Mesenchymal stem cell (in vitro differentiated cells and primary cell): Measurements from ENCODE around the gene TNFRSF11A.

ENCODE experiments used
- DNase-seq: peaks from one replicate; pipeline ENCODE4 v3.0.0-alpha.2; 2013
- H2AFZ ChIP-seq: one replicate; pipeline ENCODE4 v1.6.1; 2013; ENCODE audit warnings: low read depth, mild to moderate bottlenecking, control low read depth, inconsistent platforms, low read length, moderate library complexity
- H2AK5ac ChIP-seq: 2 replicates; pipeline ENCODE4 v1.6.1; 2013; ENCODE audit warnings: low read length, moderate library complexity, mild to moderate bottlenecking, inconsistent platforms; ENCODE audit not compliant: severe bottlenecking
- H2BK120ac ChIP-seq: one replicate; pipeline ENCODE4 v1.6.1; 2013; ENCODE audit warnings: low read depth, mild to moderate bottlenecking, inconsistent platforms, low read length, moderate library complexity
- H2BK12ac ChIP-seq, 2 experiments: one replicate each; pipeline ENCODE4 v1.6.1; 2013; ENCODE audit warnings: inconsistent platforms in 2 of 2, low read length in 2 of 2, mild to moderate bottlenecking in 2 of 2, moderate library complexity in 2 of 2, control low read depth in 1 of 2
- H2BK15ac ChIP-seq: one replicate; pipeline ENCODE4 v1.6.1; 2013; ENCODE audit warnings: mild to moderate bottlenecking, low read depth, inconsistent platforms; ENCODE audit not compliant: poor library complexity, severe bottlenecking
- H2BK5ac ChIP-seq: 2 replicates; pipeline ENCODE4 v1.6.1; 2013; ENCODE audit warnings: low read depth, mild to moderate bottlenecking, low read length, control low read depth, inconsistent platforms; ENCODE audit not compliant: poor library complexity, severe bottlenecking
- H3K14ac ChIP-seq, 2 experiments: one replicate each; pipeline ENCODE4 v1.6.1; 2013; ENCODE audit warnings: inconsistent platforms in 2 of 2, low read length in 2 of 2, control low read depth in 1 of 2, mild to moderate bottlenecking in 1 of 2, moderate library complexity in 1 of 2
- H3K18ac ChIP-seq, 2 experiments: one replicate each; pipeline ENCODE4 v1.6.1; 2013; ENCODE audit warnings: inconsistent platforms in 2 of 2, low read length in 2 of 2, control low read depth in 1 of 2, low read depth in 1 of 2, mild to moderate bottlenecking in 1 of 2
- H3K23ac ChIP-seq, 2 experiments: one replicate each; pipeline ENCODE4 v1.6.1; 2013; ENCODE audit warnings: inconsistent platforms in 2 of 2, low read length in 2 of 2, mild to moderate bottlenecking in 2 of 2, moderate library complexity in 2 of 2, control low read depth in 1 of 2
- H3K27ac ChIP-seq: 2 replicates; pipeline ENCODE4 v1.5.1; 2013; ENCODE audit warnings: mild to moderate bottlenecking, moderate library complexity, low read length, control low read depth, inconsistent platforms; ENCODE audit not compliant: poor library complexity, severe bottlenecking
- H3K27me3 ChIP-seq, 2 experiments: 2 replicates each; pipeline versions ENCODE4 v1.6.1 to v1.7.0; 2013; ENCODE audit warnings: low read length in 2 of 2, mild to moderate bottlenecking in 2 of 2, moderate library complexity in 2 of 2, control low read depth in 1 of 2, inconsistent platforms in 1 of 2; ENCODE audit not compliant: control insufficient read depth in 1 of 2, insufficient read depth in 1 of 2
- H3K36me3 ChIP-seq, 2 experiments: 2 replicates each; pipeline versions ENCODE4 v1.6.1 to v1.7.0; 2013; ENCODE audit warnings: low read length in 2 of 2, control low read depth in 1 of 2, inconsistent platforms in 1 of 2, low read depth in 1 of 2, mild to moderate bottlenecking in 1 of 2; ENCODE audit not compliant: insufficient read depth in 2 of 2, control insufficient read depth in 1 of 2
- H3K4ac ChIP-seq, 2 experiments: one replicate each; pipeline ENCODE4 v1.6.1; 2013; ENCODE audit warnings: inconsistent platforms in 2 of 2, low read length in 2 of 2, mild to moderate bottlenecking in 2 of 2, moderate library complexity in 2 of 2, control low read depth in 1 of 2, low read depth in 1 of 2
- H3K4me1 ChIP-seq: 2 replicates; pipeline ENCODE4 v1.6.1; 2013; ENCODE audit warnings: low read depth, low read length, control low read depth; ENCODE audit not compliant: control insufficient read depth, insufficient read depth
- H3K4me2 ChIP-seq: 2 replicates; pipeline ENCODE4 v1.6.1; 2013; ENCODE audit warnings: low read length, mild to moderate bottlenecking, inconsistent platforms; ENCODE audit not compliant: poor library complexity, severe bottlenecking
- H3K4me3 ChIP-seq, 2 experiments: 2 replicates each; pipeline versions ENCODE4 v1.5.1 to v1.7.0; 2013; ENCODE audit warnings: low read length in 2 of 2, mild to moderate bottlenecking in 2 of 2, control low read depth in 1 of 2, low read depth in 1 of 2; ENCODE audit not compliant: insufficient read depth in 1 of 2
- H3K79me1 ChIP-seq: replicated peaks from 2 replicates; pipeline ENCODE4 v1.6.1; 2013; ENCODE audit warnings: mild to moderate bottlenecking, control low read depth, low read length, inconsistent platforms; ENCODE audit not compliant: poor library complexity, severe bottlenecking
- H3K9ac ChIP-seq: 2 replicates; pipeline ENCODE4 v1.7.0; 2013; ENCODE audit warnings: mild to moderate bottlenecking, low read length, moderate library complexity
- H3K9me3 ChIP-seq: 2 replicates; pipeline ENCODE4 v1.7.0; 2013; ENCODE audit warnings: mild to moderate bottlenecking, low read length; ENCODE audit not compliant: control insufficient read depth
- H4K8ac ChIP-seq: one replicate; pipeline ENCODE4 v1.6.1; 2013; ENCODE audit warnings: inconsistent platforms, mild to moderate bottlenecking, low read length, moderate library complexity
- H4K91ac ChIP-seq: one replicate; pipeline ENCODE4 v1.6.1; 2013; ENCODE audit warnings: mild to moderate bottlenecking, low read length, inconsistent platforms
- WGBS: methylation state at CpG from one replicate; pipeline ENCODE4 v1.1.7; 2013; ENCODE audit warnings: mixed read lengths; 5-methylcytosine and 5-hydroxymethylcytosine counted together

Gene TNFRSF11A

DNA sequence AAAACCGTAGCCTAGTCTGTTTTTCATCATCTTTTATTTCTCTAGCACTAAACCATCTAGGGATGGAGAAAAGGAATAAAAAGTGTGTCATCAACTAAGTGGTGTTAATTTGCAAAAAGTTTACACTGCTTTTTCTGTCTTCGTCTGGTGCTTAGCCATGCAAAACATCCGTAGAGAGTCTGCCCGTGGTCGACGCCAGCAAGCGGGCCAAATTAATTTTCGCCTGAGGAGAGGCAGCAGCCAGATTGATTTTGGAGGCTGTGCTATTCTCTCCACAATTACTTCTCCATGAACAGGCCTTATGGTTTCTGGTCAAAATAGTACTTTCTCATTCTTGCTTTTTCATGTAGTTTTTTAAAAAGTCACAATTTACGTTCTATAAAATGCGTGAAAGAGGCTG is 46.3 kb downstream of the TNFRSF11A start:
- Histone ChIP-seq H2AK5ac (no peak overlapping the region), H3K14ac (no peak overlapping the region), H3K4me2 (no peak overlapping the region), H2AFZ (no peak overlapping the region), H2BK12ac (no peak overlapping the region), H3K4me1 (peaks cover 1% of the 10 kb centered on the region), H3K9ac (no peak overlapping the region), H3K9me3 (no peaks in the 10 kb centered on the region), H3K36me3 (no peaks in the 10 kb centered on the region), H2BK15ac (no peak overlapping the region), H3K27me3 (peaks cover 2 to 6% of the 10 kb centered on the region in 2 experiments), H2BK120ac (no peak overlapping the region), H3K23ac (no peak overlapping the region), H3K4me3 (no peak overlapping the region), H3K27ac (no peak overlapping the region), H4K8ac (no peak overlapping the region), H3K18ac (no peak overlapping the region), H3K4ac (no peak overlapping the region), H4K91ac (no peak overlapping the region), H2BK5ac (no peak overlapping the region), H3K79me1 (no peaks in the 10 kb centered on the region)
- DNase-seq, result no peak
- 88% methylated on average over 9 of the region's 10 CpGs for WGBS

DNA sequence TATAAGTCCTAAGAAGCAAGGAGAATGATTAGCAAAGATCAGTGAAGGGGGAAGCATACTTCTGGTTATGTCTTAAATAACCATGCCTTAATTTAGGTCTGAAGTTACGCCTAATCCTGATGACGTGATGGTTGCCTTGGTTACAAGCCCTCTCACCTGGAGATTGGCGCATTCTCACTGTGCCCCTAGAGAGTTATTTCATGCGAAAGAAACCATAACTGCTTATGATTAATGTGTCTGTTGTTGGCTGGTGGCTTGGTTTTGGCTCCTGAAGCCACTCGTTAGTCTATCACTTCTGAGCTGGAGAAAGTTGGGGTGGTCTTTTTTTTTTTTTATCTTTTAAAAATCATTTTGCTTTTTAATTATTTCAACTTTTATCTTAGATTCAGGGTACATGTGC is 47.0 kb downstream of the TNFRSF11A start:
- Histone ChIP-seq H2AFZ (no peak overlapping the region), H2BK120ac (no peak overlapping the region), H4K8ac (no peak overlapping the region), H3K18ac (no peak overlapping the region), H3K14ac (no peak overlapping the region), H2AK5ac (no peak overlapping the region), H3K4me3 (no peak overlapping the region), H3K27ac (no peak overlapping the region), H3K23ac (no peak overlapping the region), H3K4me1 (no peaks in the 10 kb centered on the region), H4K91ac (no peak overlapping the region), H3K79me1 (no peaks in the 10 kb centered on the region), H3K4me2 (no peak overlapping the region), H3K4ac (no peak overlapping the region), H3K36me3 (no peaks in the 10 kb centered on the region), H2BK12ac (no peak overlapping the region), H3K27me3 (peaks cover 2 to 6% of the 10 kb centered on the region in 2 experiments), H3K9ac (no peak overlapping the region), H2BK15ac (no peak overlapping the region), H2BK5ac (no peak overlapping the region), H3K9me3 (no peaks in the 10 kb centered on the region)
- no peak for DNase-seq
- 89% methylated on average over 5 of the region's 5 CpGs for WGBS

DNA sequence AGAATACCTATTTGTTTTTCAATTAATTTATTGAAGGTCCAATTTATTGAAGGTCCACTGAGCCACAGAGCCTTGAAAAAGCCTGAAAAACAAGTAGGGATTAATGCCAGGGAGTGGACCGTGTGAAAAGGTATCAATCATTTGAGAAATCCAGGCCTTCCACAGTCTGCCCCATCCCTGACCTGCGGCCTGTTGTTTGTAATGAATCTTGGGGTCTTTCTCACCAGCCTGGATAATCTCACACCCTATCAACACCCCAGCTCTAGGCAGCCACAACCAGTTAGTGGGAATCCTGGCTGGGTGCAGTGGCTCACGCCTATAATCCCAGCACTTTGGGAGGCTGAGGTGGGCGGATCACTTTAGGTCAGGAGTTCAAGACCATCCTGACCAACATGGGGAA is 47.8 kb downstream of the TNFRSF11A start:
- no peak for DNase-seq
- Histone ChIP-seq H3K79me1 (no peaks in the 10 kb centered on the region), H3K23ac (no peak overlapping the region), H4K91ac (no peak overlapping the region), H3K18ac (no peak overlapping the region), H3K27ac (no peak overlapping the region), H3K4ac (no peak overlapping the region), H2BK15ac (no peak overlapping the region), H3K4me3 (no peak overlapping the region), H3K9ac (no peak overlapping the region), H3K36me3 (no peaks in the 10 kb centered on the region), H3K14ac (no peak overlapping the region), H3K4me1 (no peaks in the 10 kb centered on the region), H3K4me2 (no peak overlapping the region), H2BK12ac (no peak overlapping the region), H2AFZ (no peak overlapping the region), H2AK5ac (no peak overlapping the region), H4K8ac (no peak overlapping the region), H3K9me3 (no peaks in the 10 kb centered on the region), H3K27me3 (peaks cover 2 to 6% of the 10 kb centered on the region in 2 experiments), H2BK5ac (no peak overlapping the region), H2BK120ac (no peak overlapping the region)
- 78% methylated on average over 3 of the region's 4 CpGs for WGBS

DNA sequence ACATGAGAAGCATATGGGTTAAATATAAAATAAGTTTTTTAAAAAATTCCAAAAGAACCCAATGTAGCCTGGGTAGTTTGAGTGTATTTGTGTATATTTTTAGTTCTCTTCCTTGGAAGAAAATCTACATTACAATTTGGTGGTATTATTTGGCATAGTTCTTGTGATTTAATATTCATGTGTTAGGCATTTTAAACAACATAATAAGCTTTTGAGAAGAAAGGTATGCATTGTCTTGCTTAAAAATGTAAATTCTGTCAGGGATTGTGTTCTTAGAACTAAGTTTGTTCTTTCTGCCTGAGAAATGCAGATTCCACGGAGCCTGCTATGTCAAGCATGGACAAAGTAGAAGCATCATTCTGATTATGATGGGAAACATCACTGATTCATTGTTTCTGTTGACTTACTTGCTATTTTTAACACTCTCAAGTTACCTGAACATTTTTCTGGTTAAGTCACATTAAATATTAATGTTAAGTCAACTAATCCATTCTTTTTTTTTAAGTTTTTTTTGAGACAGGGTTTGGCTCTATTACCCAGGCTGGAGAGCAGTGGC is 49.4 kb downstream of the TNFRSF11A start:
- H3K27me3 ChIP-seq, result peaks cover 0 to 2% of the 10 kb centered on the region in 2 experiments
- no peaks in the 10 kb centered on the region for H3K4me1 ChIP-seq
- WGBS, result 57% methylated on average over 1 of the region's 1 CpG
- H3K27ac ChIP-seq, result no peak overlapping the region
- H4K8ac ChIP-seq, result no peak overlapping the region
- H2BK120ac ChIP-seq, result no peak overlapping the region
- no peak overlapping the region for H2AFZ ChIP-seq
- no peak overlapping the region for H3K14ac ChIP-seq
- H3K9me3 ChIP-seq, result no peaks in the 10 kb centered on the region
- H2BK5ac ChIP-seq, result no peak overlapping the region
- no peak for DNase-seq
- no peak overlapping the region for H3K9ac ChIP-seq
- no peak overlapping the region for H4K91ac ChIP-seq
- no peak overlapping the region for H3K18ac ChIP-seq
- H2BK15ac ChIP-seq, result no peak overlapping the region
- H3K79me1 ChIP-seq, result no peaks in the 10 kb centered on the region
- H3K4ac ChIP-seq, result no peak overlapping the region
- no peak overlapping the region for H3K23ac ChIP-seq
- H3K36me3 ChIP-seq, result no peaks in the 10 kb centered on the region
- no peak overlapping the region for H3K4me2 ChIP-seq
- no peak overlapping the region for H2BK12ac ChIP-seq
- no peak overlapping the region for H2AK5ac ChIP-seq
- no peak overlapping the region for H3K4me3 ChIP-seq
